Activated CD8-positive, alpha-beta T cell treated with anti-CD3 and anti-CD28 coated beads for 36 hours (primary cell): ENCODE data around the gene MCF2L2. TPM values are rescaled to one million over a fixed set of nuclear protein-coding genes. Genes with fewer than 3 reads are reported as not detected.

Experiments
- ATAC-seq: fragments of 200-7000 bp; cut with Tn5 transposase; one replicate; pipeline ENCODE4 v1.10.0; 2021; ENCODE audit warnings: mild to moderate bottlenecking, moderate library complexity
- CTCF ChIA-PET: fragments of 350-600 bp; sonication (Branson Sonifier 250); formaldehyde crosslinking; loops from one replicate; lab custom pipeline; 2021; ENCODE audit warnings: antibody characterized with exemption; lab: Charles Lee
- POLR2A ChIA-PET: fragments of 350-600 bp; sonication (Branson Sonifier 250); formaldehyde crosslinking; loops from one replicate; lab custom pipeline; 2021; ENCODE audit warnings: antibody characterized with exemption; lab: Charles Lee
- DNase-seq: peaks from one replicate; pipeline ENCODE4 v3.0.0-alpha.2; 2020
- H3K27ac Mint-ChIP-seq: one replicate; pipeline ENCODE4 v1.8.0; 2021; ENCODE audit warnings: mild to moderate bottlenecking, mixed read lengths
- H3K27me3 Mint-ChIP-seq: one replicate; pipeline ENCODE4 v1.8.0; 2021; ENCODE audit warnings: mixed read lengths
- H3K36me3 Mint-ChIP-seq: one replicate; pipeline ENCODE4 v1.8.0; 2021; ENCODE audit warnings: low read depth, mixed read lengths
- H3K4me1 Mint-ChIP-seq: one replicate; pipeline ENCODE4 v1.8.0; 2021; ENCODE audit warnings: low read depth, mixed read lengths
- H3K4me3 Mint-ChIP-seq: one replicate; pipeline ENCODE4 v1.8.0; 2021; ENCODE audit warnings: mild to moderate bottlenecking, moderate library complexity, mixed read lengths
- H3K9me3 Mint-ChIP-seq: one replicate; pipeline ENCODE4 v1.8.0; 2021; ENCODE audit warnings: mixed read lengths
- CTCF ChIP-seq: fragments of 200-600 bp; IDR thresholded peaks from one replicate; pipeline ENCODE4 v1.8.0; 2022; ENCODE audit warnings: antibody characterized with exemption, mild to moderate bottlenecking
- intact Hi-C: fragments of 100-400 bp; cut with micrococcal nuclease; formaldehyde crosslinking; loops from one replicate; pipeline ENCODE4 v1.10.0; 2022
- total RNA-seq, 2 experiments: library from RNA; stranded (reverse); gene quantifications; one replicate each; pipeline ENCODE4 v1.2.3, GENCODE V29; 2021

Gene MCF2L2
- total RNA-seq, 2 experiments from 2014 or later, result 3.5 to 3.7 TPM

DNA sequence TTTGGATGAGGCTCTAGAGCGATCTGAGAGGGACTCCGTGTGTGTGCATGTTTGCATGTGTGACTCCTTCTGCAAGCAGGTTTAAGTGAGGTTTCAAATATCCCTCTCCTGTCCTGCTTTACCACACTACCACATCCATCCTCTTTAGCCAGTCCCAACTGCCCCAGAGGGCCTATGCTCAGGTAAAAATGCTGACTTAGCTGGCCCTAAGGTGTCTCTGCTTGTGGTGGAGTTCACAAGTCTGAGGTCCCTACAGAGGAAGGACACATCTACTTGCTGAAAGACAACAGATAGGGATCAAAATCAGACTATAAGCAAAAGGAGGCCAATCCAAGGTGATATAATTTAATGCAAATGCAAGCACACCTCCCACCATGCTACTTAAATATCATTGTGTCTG, 88.2 kb downstream of the MCF2L2 start:
- Mint-ChIP-seq H3K27me3 (peaks cover 4% of the 10 kb centered on the region), H3K4me3 (no peak overlapping the region), H3K27ac (no peak overlapping the region), H3K4me1 (peaks cover 7% of the 10 kb centered on the region), H3K9me3 (peaks cover 4% of the 10 kb centered on the region), H3K36me3 (peaks cover 7% of the 10 kb centered on the region)
- CTCF ChIA-PET, result interaction anchor here (0.6 kb wide), 1 partner anchor 155 kb away, joined by 3 read pairs; no protein-coding TSS in a partner anchor
- TF ChIP-seq CTCF, result no peak
- DNase-seq (no peak), ATAC-seq (no peak)
- intact Hi-C loops, result no loop called here
- POLR2A ChIA-PET, result interaction anchor here (1.3 kb wide), 1 partner anchor 9 kb away, joined by 3 read pairs; no protein-coding TSS in a partner anchor

- Mint-ChIP-seq H3K27ac (no peak overlapping the region), H3K4me1 (peaks cover 7% of the 10 kb centered on the region), H3K4me3 (no peak overlapping the region), H3K9me3 (no peaks in the 10 kb centered on the region), H3K36me3 (peaks cover 3% of the 10 kb centered on the region), H3K27me3 (no peaks in the 10 kb centered on the region)
- POLR2A ChIA-PET, result no interaction called here
- no peak for TF ChIP-seq CTCF
- intact Hi-C loops, result no loop called here
- no peak for DNase-seq
- ATAC-seq, result no peak
- CTCF ChIA-PET, result interaction anchor here (0.6 kb wide), 1 partner anchor 155 kb away, joined by 3 read pairs; no protein-coding TSS in a partner anchor
Measured at GRCh38 chr3:183339461-183340086, 88.8 kb downstream of the MCF2L2 start.

GRCh38 chr3:183338520-183338919, 89.9 kb downstream of the MCF2L2 start:
- no peak for ATAC-seq
- Mint-ChIP-seq H3K4me3 (no peak overlapping the region), H3K9me3 (no peaks in the 10 kb centered on the region), H3K27ac (no peak overlapping the region), H3K4me1 (peaks cover 7% of the 10 kb centered on the region), H3K27me3 (no peaks in the 10 kb centered on the region), H3K36me3 (peaks cover 3% of the 10 kb centered on the region)
- intact Hi-C loops, result no loop called here
- ChIA-PET CTCF (no interaction called here), POLR2A (no interaction called here)
- TF ChIP-seq CTCF, result no peak
- DNase-seq, result no peak

DNA sequence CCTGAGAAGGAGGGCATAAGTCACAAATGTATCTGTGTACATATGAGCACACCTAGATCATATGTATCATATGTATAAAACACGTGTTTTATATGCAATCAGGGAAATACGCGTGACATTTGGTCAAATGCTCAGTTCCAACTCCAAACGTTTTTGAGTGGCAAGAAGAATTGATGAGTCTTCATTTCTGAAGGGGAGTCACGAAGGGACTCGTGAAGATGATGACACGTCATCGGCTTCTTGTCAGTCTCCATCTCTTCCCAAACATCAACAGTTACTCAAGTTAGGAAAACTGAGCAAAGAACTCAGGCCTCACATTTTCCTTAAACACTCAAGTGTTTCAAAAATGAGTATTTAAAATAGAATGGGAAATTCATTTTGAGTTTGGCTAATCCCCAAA, 95.9 kb downstream of the MCF2L2 start:
- intact Hi-C loops, result no loop called here
- ATAC-seq, result no peak
- H3K27ac Mint-ChIP-seq, result no peak overlapping the region
- H3K27me3 Mint-ChIP-seq, result no peaks in the 10 kb centered on the region
- no peak for DNase-seq
- peaks cover 22% of the 10 kb centered on the region for H3K4me1 Mint-ChIP-seq
- POLR2A ChIA-PET, result no interaction called here
- peaks cover 1% of the 10 kb centered on the region for H3K36me3 Mint-ChIP-seq
- CTCF ChIA-PET, result interaction anchor here (0.8 kb wide), 1 partner anchor 54 kb away, joined by 3 read pairs; no protein-coding TSS in a partner anchor
- no peak overlapping the region for H3K4me3 Mint-ChIP-seq
- H3K9me3 Mint-ChIP-seq, result no peaks in the 10 kb centered on the region
- no peak for TF ChIP-seq CTCF

DNA sequence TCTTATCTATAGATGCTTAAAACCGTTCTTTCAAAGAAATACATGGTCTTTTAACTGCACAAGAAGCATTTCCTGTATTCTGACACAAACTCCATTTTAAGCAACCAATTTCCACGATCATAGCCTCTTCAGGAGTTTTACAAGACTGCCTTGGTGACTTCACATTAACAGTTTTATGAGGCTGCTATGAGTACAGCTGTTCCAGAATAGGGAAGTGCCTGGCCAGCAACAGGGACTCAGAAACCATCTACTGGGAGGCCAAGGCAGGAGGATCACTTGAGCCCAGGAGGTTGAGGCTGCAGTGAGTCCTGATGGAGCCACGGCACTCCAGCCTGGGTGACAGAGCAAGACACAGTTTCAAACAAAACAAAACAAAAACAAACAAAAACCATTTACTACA, 96.9 kb downstream of the MCF2L2 start:
- TF ChIP-seq CTCF, result no peak
- Mint-ChIP-seq H3K36me3 (no peaks in the 10 kb centered on the region), H3K4me1 (peaks cover 25% of the 10 kb centered on the region), H3K9me3 (no peaks in the 10 kb centered on the region), H3K27ac (no peak overlapping the region), H3K27me3 (no peaks in the 10 kb centered on the region), H3K4me3 (no peak overlapping the region)
- ATAC-seq, result no peak
- ChIA-PET POLR2A (no interaction called here), CTCF (interaction anchor here (0.7 kb wide), 1 partner anchor 283 kb away, joined by 3 read pairs; no protein-coding TSS in a partner anchor)
- intact Hi-C loops, result no loop called here
- DNase-seq, result no peak
